ENCODE measurements around the gene S100PBP. TPM values are rescaled to one million over a fixed set of nuclear protein-coding genes. Genes with fewer than 3 reads are reported as not detected.
"Not testable (repeated sequence)": the region's sequence is repeated elsewhere in the genome, so short reads cannot be mapped to it uniquely, and the experiment has no call there.

The S100PBP gene
- total and polyA plus RNA-seq, 10 of the 15 experiments (the other 5 are each of a cell fraction or from before 2014, with no cell fraction given), result 17.0 to 98.3 (median 40.6) TPM

DNA sequence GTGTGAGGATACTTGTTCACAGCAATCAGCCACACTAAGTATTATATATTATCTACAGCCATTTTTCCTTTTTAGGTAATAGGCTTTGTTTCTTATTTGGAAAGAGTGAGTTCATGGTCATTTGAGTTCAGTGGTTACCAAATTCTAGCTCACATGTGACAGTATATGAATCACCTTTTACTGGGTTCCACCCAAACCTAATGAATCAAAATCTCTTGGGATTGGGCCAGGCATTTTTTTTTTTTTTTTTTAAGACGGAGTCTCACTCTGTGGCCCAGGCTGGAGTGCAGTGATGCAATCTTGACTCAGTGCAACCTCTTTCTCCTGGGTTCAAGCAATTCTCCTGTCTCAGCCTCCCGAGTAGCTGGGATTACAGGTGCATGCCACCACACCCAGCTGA lies 28.1 kb upstream of the S100PBP start:
- H3K4me2 ChIP-seq (ENCODE audit: control insufficient read depth, insufficient read depth); H3K27ac ChIP-seq (ENCODE audit: control insufficient read depth, insufficient read depth); H3K27me3 ChIP-seq (replicated peaks in 1 of 2; ENCODE audit: control insufficient read depth in 2 of 2, insufficient read depth in 2 of 2, low read length in 1 of 2); H3K9me3 ChIP-seq (replicated peaks; ENCODE audit: control insufficient read depth, insufficient read depth, low read length); H3K4me3 ChIP-seq; POLR2A ChIA-PET; ATAC-seq; FAIRE-seq; intact Hi-C loops (cut with micrococcal nuclease; ENCODE audit: unreplicated experiment); H2AFZ ChIP-seq (ENCODE audit: control insufficient read depth, low read depth, low read length); RAD21 ChIA-PET (ENCODE audit: unreplicated experiment); DNase-seq (ENCODE audit: low read depth, low spot score); H4K20me1 ChIP-seq (ENCODE audit: control insufficient read depth, insufficient read depth); H3K4me1 ChIP-seq (ENCODE audit: control insufficient read depth, insufficient read depth, low read length); SMC1A ChIA-PET (ENCODE audit: uncharacterized antibody, unreplicated experiment); H3K79me2 ChIP-seq (ENCODE audit: control insufficient read depth, insufficient read depth, low read length); H3K9ac ChIP-seq (ENCODE audit: control insufficient read depth, insufficient read depth, low read length); BruUV-seq (replicated peaks); in situ Hi-C loops (cut with MboI): not testable (repeated sequence)
- CTCF ChIA-PET, result interaction anchor here (1.0 to 1.1 kb wide), 4 partner anchors 15 to 269 kb away, joined by 3 to 6 read pairs (median 4); no protein-coding TSS in a partner anchor
- H3K36me3 ChIP-seq (ENCODE audit: control insufficient read depth in 2 of 2, insufficient read depth in 2 of 2, low read length in 1 of 2), result peaks cover 13 to 51% of the 10 kb centered on the region in 2 experiments
- 46% methylated on average over 2 of the region's 2 CpGs for WGBS (ENCODE audit: insufficient coverage, insufficient replicate concordance, low lambda C conversion rate, missing lambda C conversion rate)

- peak; percentile 56 for FAIRE-seq
- intact Hi-C loops (cut with micrococcal nuclease; ENCODE audit: unreplicated experiment), result no loop called here
- no peak for ATAC-seq
- H3K4me3 ChIP-seq, result no peak overlapping the region
- ChIA-PET SMC1A (ENCODE audit: uncharacterized antibody, unreplicated experiment) (interaction anchor here (0.8 kb wide), 1 partner anchor 98 kb away, joined by 3 read pairs; no protein-coding TSS in a partner anchor), RAD21 (ENCODE audit: unreplicated experiment) (no interaction called here), CTCF (interaction anchor here (0.8 to 1.8 kb wide), 3 partner anchors 18 to 114 kb away, joined by 3 to 5 read pairs (median 3); no protein-coding TSS in a partner anchor), POLR2A (interaction anchor here (0.6 kb wide), 1 partner anchor 79 kb away, joined by 6 read pairs; no protein-coding TSS in a partner anchor)
- no peak overlapping the region for H3K27ac ChIP-seq (ENCODE audit: control insufficient read depth, insufficient read depth)
- no peak overlapping the region for H3K9ac ChIP-seq (ENCODE audit: control insufficient read depth, insufficient read depth, low read length)
- in situ Hi-C loops (cut with MboI), result no loop called here
- 100% methylated on average over 1 of the region's 1 CpG for WGBS (ENCODE audit: insufficient coverage, insufficient replicate concordance, low lambda C conversion rate, missing lambda C conversion rate)
- H4K20me1 ChIP-seq (ENCODE audit: control insufficient read depth, insufficient read depth), result no peaks in the 10 kb centered on the region
- no TSS peak for BruUV-seq (replicated peaks)
- H2AFZ ChIP-seq (ENCODE audit: control insufficient read depth, low read depth, low read length), result no peak overlapping the region
- H3K4me1 ChIP-seq (ENCODE audit: control insufficient read depth, insufficient read depth, low read length), result peaks cover 2% of the 10 kb centered on the region; the same call in 1 of the 2 replicates
- no peak overlapping the region for H3K4me2 ChIP-seq (ENCODE audit: control insufficient read depth, insufficient read depth)
- no peaks in the 10 kb centered on the region for H3K27me3 ChIP-seq (replicated peaks in 1 of 2; ENCODE audit: control insufficient read depth in 2 of 2, insufficient read depth in 2 of 2, low read length in 1 of 2)
- peaks cover 8 to 37% of the 10 kb centered on the region in 2 experiments for H3K36me3 ChIP-seq (ENCODE audit: control insufficient read depth in 2 of 2, insufficient read depth in 2 of 2, low read length in 1 of 2)
- no peak for DNase-seq (ENCODE audit: low read depth, low spot score)
- no peaks in the 10 kb centered on the region for H3K9me3 ChIP-seq (replicated peaks; ENCODE audit: control insufficient read depth, insufficient read depth, low read length)
- H3K79me2 ChIP-seq (ENCODE audit: control insufficient read depth, insufficient read depth, low read length), result no peaks in the 10 kb centered on the region
- TF ChIP-seq TCF3 (IDR thresholded peaks at IDR 0.05; ENCODE audit: borderline replicate concordance, insufficient read depth, low read depth, low read length), result no peak
- no peak for TF ChIP-seq ZBED1 (IDR thresholded peaks at IDR 0.05; ENCODE audit: borderline replicate concordance)
- TF ChIP-seq FOXM1 (IDR thresholded peaks at IDR 0.05; ENCODE audit: low read depth, low read length), result no peak
- no peak for TF ChIP-seq PRDM15 (CRISPR knock-in tag; IDR thresholded peaks at IDR 0.05)
- TF ChIP-seq, protein P1, sequence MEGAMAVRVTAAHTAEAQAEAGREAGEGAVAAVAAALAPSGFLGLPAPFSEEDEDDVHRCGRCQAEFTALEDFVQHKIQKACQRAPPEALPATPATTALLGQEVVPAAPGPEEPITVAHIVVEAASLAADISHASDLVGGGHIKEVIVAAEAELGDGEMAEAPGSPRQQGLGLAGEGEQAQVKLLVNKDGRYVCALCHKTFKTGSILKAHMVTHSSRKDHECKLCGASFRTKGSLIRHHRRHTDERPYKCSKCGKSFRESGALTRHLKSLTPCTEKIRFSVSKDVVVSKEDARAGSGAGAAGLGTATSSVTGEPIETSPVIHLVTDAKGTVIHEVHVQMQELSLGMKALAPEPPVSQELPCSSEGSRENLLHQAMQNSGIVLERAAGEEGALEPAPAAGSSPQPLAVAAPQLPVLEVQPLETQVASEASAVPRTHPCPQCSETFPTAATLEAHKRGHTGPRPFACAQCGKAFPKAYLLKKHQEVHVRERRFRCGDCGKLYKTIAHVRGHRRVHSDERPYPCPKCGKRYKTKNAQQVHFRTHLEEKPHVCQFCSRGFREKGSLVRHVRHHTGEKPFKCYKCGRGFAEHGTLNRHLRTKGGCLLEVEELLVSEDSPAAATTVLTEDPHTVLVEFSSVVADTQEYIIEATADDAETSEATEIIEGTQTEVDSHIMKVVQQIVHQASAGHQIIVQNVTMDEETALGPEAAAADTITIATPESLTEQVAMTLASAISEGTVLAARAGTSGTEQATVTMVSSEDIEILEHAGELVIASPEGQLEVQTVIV (IDR thresholded peaks at IDR 0.05; ENCODE audit: borderline replicate concordance, partially characterized antibody), result no peak
- TF ChIP-seq HDAC2 (IDR thresholded peaks at IDR 0.05), result no peak
- TF ChIP-seq BCL11A (IDR thresholded peaks at IDR 0.05; ENCODE audit: low read depth, low read length), result no peak
- TF ChIP-seq, protein P2, sequence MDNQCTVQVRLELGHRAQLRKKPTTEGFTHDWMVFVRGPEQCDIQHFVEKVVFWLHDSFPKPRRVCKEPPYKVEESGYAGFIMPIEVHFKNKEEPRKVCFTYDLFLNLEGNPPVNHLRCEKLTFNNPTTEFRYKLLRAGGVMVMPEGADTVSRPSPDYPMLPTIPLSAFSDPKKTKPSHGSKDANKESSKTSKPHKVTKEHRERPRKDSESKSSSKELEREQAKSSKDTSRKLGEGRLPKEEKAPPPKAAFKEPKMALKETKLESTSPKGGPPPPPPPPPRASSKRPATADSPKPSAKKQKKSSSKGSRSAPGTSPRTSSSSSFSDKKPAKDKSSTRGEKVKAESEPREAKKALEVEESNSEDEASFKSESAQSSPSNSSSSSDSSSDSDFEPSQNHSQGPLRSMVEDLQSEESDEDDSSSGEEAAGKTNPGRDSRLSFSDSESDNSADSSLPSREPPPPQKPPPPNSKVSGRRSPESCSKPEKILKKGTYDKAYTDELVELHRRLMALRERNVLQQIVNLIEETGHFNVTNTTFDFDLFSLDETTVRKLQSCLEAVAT (IDR thresholded peaks at IDR 0.05), result no peak
- TF ChIP-seq CBFB (IDR thresholded peaks at IDR 0.05; ENCODE audit: low read depth), result no peak
- no peak for TF ChIP-seq POLR2AphosphoS2 (IDR thresholded peaks at IDR 0.05; ENCODE audit: low read depth, low read length)
Measured at GRCh38 chr1:32791881-32792280, 25.6 kb upstream of the S100PBP start.

Data from GM12878 (cell line).